ENCODE measurements around the gene SLC29A1.
"Not testable (repeated sequence)": the region's sequence is repeated elsewhere in the genome, so short reads cannot be mapped to it uniquely, and the experiment has no call there.

Gene SLC29A1

GRCh38 chr6:44221291-44221960 is 2.0 kb upstream of the SLC29A1 start:
- in situ Hi-C loops (cut with MboI; ENCODE audit: low sequenced_read_pairs), result no loop called here

DNA sequence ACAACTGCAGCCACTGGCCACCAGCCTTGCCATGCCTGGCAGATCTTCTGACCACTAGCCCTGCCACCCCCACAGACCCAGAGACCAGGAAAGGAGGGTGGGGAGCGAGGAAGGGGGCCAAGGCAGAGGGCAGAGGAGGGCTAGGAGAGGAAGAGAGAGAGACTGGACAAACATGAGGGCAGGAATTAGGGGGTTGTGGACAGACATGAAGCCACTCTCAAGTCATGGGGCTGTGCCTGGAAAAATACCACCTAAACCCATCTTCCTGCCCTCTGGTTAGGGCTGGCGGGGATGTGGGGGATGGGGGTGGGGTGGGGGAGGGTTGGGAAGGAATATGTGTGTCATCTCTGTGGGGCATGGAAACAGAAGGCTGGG is 1.4 kb upstream of the SLC29A1 start:
- in situ Hi-C loops (cut with MboI; ENCODE audit: low sequenced_read_pairs), result no loop called here

- in situ Hi-C loops (cut with MboI; ENCODE audit: low sequenced_read_pairs), result no loop called here
Measured at GRCh38 chr6:44222486-44223318, 693 bp upstream of the SLC29A1 start.

DNA sequence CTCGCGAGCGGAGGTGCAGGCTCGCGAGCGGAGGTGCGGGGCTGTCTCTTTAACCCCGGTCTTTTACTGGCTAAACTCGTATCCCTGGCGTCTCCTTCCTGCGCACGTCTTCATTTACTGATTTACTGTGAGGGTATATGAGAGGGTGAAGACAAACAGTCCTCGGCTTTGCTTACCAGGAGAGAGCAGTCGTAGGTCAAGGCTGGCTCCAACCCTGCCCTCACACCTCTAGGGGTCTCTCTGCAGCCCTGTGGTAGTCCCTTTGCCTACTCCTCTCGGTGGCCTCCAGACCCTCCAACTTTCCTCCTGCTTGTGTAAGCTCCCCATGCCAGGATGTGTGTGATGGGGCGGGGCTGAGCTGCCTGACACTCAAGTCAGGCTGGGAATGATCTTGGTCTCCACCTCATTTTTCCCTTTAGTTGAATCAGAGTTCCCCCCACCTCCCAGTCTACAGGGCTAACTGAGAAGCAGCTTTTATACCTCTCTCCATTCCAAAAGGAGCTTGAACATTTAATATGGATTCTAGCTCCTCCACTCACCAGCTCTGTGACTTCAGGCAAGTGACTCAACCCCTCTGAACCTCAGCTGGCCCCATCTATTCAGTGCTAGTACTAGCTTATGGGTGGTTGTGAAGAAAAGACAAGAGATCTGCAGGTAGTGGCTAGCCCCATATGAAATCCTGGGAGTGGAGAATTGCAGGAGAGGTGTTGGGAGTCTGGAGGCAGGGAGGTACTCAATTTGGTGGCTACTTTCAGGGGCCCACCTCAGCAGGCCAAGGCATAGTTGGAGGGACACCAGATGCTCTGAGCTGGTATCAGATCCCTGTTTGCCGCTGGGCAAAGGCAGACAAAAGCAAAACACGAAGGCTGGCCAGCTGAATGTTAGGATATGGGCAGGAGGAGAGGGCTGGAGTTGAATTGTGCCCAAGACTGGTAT is 902 bp downstream of the SLC29A1 start:
- in situ Hi-C loops (cut with MboI; ENCODE audit: low sequenced_read_pairs), result no loop called here

DNA sequence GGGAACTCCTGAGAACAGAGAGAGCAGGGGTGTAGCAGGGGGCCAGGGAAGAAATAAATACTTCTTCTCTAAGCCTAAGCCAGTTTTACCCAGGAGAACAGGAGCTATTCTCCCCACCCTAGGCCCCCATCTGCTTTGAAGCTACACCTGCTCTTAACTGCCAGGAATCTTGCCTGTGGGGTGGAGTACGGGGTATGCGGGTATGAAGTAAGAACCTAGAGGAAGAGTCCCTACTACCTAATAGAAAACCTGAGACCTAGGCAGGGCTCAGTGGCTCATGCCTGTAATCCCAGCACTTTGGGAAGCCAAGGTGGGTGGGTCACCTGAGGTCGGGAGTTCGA is 1.5 kb downstream of the SLC29A1 start:
- in situ Hi-C loops (cut with MboI; ENCODE audit: low sequenced_read_pairs), result no loop called here

- in situ Hi-C loops (cut with MboI; ENCODE audit: low sequenced_read_pairs), result no loop called here
Measured at GRCh38 chr6:44225579-44226325, 2.4 kb downstream of the SLC29A1 start.

DNA sequence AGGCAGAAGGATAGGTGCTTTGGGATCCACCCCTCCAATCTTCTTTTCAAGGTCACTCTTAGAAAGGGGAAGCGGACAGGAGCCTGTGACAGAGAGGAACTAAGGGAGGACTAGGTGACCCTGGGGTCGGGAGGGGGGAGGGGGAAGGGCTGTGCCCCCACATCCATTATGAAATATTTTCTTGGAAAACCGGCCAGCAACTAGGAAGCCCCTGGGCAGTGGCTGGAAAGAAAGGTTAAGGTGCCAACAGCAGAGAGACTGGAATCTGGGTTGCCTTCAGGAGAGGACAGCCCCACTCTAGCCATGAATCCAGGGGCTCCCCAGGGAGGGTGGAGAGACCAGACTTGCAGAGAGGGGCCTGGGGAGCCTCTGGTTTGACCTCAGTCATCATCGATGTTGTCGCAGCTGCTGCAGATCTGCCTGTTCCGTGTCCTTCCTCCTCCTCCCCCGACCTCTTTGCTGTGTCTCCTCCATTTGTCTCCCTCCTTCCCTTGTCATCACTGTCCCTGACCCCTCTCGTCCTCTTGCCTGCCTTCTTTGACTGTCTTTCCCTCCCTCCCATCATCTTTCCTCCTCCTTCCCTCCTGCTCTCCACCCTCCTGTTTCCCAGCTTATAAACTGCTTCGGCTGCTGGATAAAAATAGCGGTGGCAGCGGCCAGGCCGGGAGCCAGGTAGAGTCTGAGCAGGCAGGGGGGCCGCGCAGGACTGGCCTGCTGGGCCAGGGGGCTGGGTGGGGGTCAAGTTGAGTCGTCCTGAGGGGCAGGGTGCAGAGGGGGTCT is 3.2 kb downstream of the SLC29A1 start:
- in situ Hi-C loops (cut with MboI; ENCODE audit: low sequenced_read_pairs), result no loop called here

GRCh38 chr6:44227148-44227793 is 3.9 kb downstream of the SLC29A1 start:
- in situ Hi-C loops (cut with MboI; ENCODE audit: low sequenced_read_pairs), result no loop called here

GRCh38 chr6:44228031-44228430 is 4.6 kb downstream of the SLC29A1 start:
- in situ Hi-C loops (cut with MboI; ENCODE audit: low sequenced_read_pairs), result no loop called here

DNA sequence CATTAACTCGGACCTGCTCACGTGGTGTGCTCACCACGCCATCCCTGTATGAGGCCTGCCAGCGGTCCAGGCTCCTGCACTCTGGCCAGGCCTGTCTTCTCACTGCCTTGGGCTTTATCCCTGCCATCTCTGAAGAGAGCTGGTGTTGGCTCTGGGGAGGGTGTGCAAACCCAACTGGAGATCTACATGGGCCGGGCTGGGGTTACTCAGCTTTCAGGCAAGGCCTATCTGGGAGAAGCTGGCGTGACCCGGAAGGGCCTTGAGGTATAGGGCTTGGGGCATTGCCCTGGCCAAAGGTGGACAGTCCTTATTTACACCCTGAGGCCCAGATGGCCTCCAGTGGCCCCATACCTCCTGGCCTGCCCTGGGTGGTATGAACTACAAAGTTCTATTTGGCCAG is 5.0 kb downstream of the SLC29A1 start:
- in situ Hi-C loops (cut with MboI; ENCODE audit: low sequenced_read_pairs), result no loop called here

DNA sequence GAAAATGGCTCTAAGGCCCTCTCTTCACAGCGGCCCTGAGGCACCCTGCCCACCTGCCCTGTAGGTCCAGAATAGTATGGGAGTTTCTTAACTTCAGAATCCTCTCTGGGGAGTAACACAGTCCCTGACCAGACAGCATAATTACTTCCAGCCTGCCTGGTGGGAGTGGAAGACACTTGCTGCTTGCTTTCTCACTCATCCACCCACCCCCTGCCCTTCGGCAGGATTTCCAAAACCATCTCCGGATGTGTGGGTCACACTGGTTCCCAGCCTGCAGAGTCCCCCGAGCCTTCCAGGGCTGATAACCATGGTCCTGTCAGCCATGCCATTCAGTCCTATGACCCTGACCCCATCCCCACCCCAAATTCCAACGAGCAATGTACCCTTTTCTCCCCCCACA is 5.4 kb downstream of the SLC29A1 start:
- in situ Hi-C loops (cut with MboI; ENCODE audit: low sequenced_read_pairs), result no loop called here

- in situ Hi-C loops (cut with MboI; ENCODE audit: low sequenced_read_pairs), result no loop called here
Measured at GRCh38 chr6:44229376-44230033, 6.1 kb downstream of the SLC29A1 start.

GRCh38 chr6:44230034-44230675 is 6.8 kb downstream of the SLC29A1 start:
- in situ Hi-C loops (cut with MboI; ENCODE audit: low sequenced_read_pairs), result no loop called here

DNA sequence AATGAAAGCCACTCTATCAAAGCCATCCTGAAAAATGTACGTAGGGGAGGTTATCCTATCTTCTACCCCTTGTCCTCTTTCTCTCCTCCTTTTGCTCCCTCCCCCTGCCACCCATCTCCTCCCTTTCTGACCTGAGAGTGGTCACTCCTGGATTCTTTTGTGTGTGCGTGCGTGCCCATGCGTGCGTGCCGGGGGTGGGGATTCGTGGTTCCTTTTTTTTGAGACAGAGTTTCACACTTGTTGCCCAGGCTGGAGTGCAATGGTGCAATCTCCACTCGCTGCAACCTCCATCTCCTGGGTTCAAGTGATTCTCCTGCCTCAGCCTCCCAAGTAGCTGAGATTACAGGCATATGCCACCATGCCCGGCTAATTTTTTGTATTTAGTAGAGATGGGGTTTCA is 8.0 kb downstream of the SLC29A1 start:
- in situ Hi-C loops (cut with MboI; ENCODE audit: low sequenced_read_pairs), result not testable (repeated sequence)

DNA sequence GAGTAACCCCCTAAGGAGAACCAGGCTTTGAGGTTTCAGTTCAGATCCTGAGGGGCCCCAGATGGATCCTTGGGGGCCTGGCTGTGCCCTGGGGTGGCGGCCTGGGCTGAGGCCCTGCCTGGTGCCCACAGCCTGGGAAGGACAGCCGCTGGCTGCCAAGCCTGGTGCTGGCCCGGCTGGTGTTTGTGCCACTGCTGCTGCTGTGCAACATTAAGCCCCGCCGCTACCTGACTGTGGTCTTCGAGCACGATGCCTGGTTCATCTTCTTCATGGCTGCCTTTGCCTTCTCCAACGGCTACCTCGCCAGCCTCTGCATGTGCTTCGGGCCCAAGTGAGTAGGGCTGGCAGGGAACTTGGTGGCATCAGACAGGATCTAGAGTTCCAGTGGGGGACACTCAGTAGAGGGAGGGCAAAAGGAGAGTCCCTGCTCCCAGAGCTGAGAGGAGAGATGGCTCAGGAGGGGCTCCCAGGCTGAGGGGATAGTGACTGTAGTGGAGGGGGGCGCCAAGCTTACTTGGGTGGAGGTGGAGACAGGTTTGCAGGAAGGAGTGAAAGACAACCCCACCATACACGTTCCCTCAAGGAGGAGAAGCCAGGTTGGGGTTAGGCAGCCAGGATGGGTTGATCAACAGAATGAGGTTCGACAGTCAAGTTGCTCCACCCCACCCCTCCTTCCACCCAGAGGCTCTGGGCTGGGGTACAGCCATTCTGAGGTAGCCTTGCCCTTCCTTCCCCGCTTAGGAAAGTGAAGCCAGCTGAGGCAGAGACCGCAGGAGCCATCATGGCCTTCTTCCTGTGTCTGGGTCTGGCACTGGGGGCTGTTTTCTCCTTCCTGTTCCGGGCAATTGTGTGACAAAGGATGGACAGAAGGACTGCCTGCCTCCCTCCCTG is 9.5 kb downstream of the SLC29A1 start:
- in situ Hi-C loops (cut with MboI; ENCODE audit: low sequenced_read_pairs), result no loop called here

- in situ Hi-C loops (cut with MboI; ENCODE audit: low sequenced_read_pairs), result no loop called here
Measured at GRCh38 chr6:44233567-44234100, 10.2 kb downstream of the SLC29A1 start.

All from hTERT RPE-1 (cell line).